AG04449 (cell line): ENCODE results near the gene CYFIP2.

Source experiments
- CTCF ChIA-PET: fragments of 350-600 bp; formaldehyde crosslinking; extraction: SDS; loops from one replicate; lab custom pipeline; 2021; ENCODE audit warnings: antibody characterized with exemption; lab: Yijun Ruan, JAX
- POLR2A ChIA-PET: fragments of 400-600, 350-600 bp; formaldehyde crosslinking; extraction: SDS; loops from one replicate; lab custom pipeline; 2020; ENCODE audit warnings: antibody characterized with exemption, inconsistent platforms; lab: Yijun Ruan, JAX
- DNase-seq: peaks from one replicate; pipeline ENCODE4 v3.0.0-alpha.2; 2010; ENCODE audit warnings: low read depth, low spot score
- H3K4me3 ChIP-seq: 2 replicates; pipeline ENCODE4 v1.5.1; 2011; ENCODE audit warnings: low read depth, mild to moderate bottlenecking, control low read depth, low read length
- CTCF ChIP-seq: IDR thresholded peaks from one replicate; pipeline ENCODE4 v1.5.1; 2011; ENCODE audit warnings: mild to moderate bottlenecking, moderate library complexity, low read length, control low read depth, inconsistent platforms; ENCODE audit not compliant: insufficient read depth; ENCODE audit errors: missing control alignments

Gene CYFIP2

GRCh38 chr5:157384971-157385709 is 119.2 kb downstream of the CYFIP2 start:
- peak; percentile 100 for DNase-seq
- no peak overlapping the region for H3K4me3 ChIP-seq
- CTCF ChIA-PET = interaction anchor here (0.9 to 1.7 kb wide), 9 partner anchors 16 to 358 kb away, joined by 3 to 10 read pairs (median 3); partner anchors contain the start of gene LSM11
- TF ChIP-seq CTCF = no peak
- POLR2A ChIA-PET = interaction anchor here (1.0 to 3.4 kb wide), 2 partner anchors 14 to 88 kb away, joined by 3 to 25 read pairs; no protein-coding TSS in a partner anchor

- no peak overlapping the region for H3K4me3 ChIP-seq
- POLR2A ChIA-PET = interaction anchor here (0.8 kb wide), 1 partner anchor 16 kb away, joined by 6 read pairs; no protein-coding TSS in a partner anchor
- TF ChIP-seq CTCF = no peak
- DNase-seq = no peak
- CTCF ChIA-PET = interaction anchor here (0.7 to 3.5 kb wide), 4 partner anchors 85 to 356 kb away, joined by 3 to 18 read pairs (median 4); no protein-coding TSS in a partner anchor
Measured at GRCh38 chr5:157387041-157387563, 121.2 kb downstream of the CYFIP2 start.

GRCh38 chr5:157387683-157388093 is 121.8 kb downstream of the CYFIP2 start:
- no peak for TF ChIP-seq CTCF
- peak; percentile 94 for DNase-seq
- POLR2A ChIA-PET = interaction anchor here (0.6 to 0.9 kb wide), 3 partner anchors 15 to 184 kb away, joined by 3 to 6 read pairs (median 3); no protein-coding TSS in a partner anchor
- CTCF ChIA-PET = interaction anchor here (0.7 to 3.5 kb wide), 7 partner anchors 44 to 355 kb away, joined by 3 to 18 read pairs (median 4); no protein-coding TSS in a partner anchor
- no peak overlapping the region for H3K4me3 ChIP-seq

GRCh38 chr5:157388111-157388710 is 122.3 kb downstream of the CYFIP2 start:
- DNase-seq = no peak
- POLR2A ChIA-PET = interaction anchor here (0.6 to 0.9 kb wide), 3 partner anchors 16 to 183 kb away, joined by 3 to 6 read pairs (median 3); no protein-coding TSS in a partner anchor
- H3K4me3 ChIP-seq = no peak overlapping the region
- CTCF ChIA-PET = interaction anchor here (0.9 to 3.5 kb wide), 6 partner anchors 44 to 89 kb away, joined by 3 to 18 read pairs (median 4); no protein-coding TSS in a partner anchor
- no peak for TF ChIP-seq CTCF

GRCh38 chr5:157389103-157389502 is 123.2 kb downstream of the CYFIP2 start:
- POLR2A ChIA-PET = interaction anchor here (0.6 kb wide), 1 partner anchor 278 kb away, joined by 3 read pairs; no protein-coding TSS in a partner anchor
- CTCF ChIA-PET = interaction anchor here (1.2 to 3.5 kb wide), 8 partner anchors 11 to 88 kb away, joined by 3 to 18 read pairs (median 5); no protein-coding TSS in a partner anchor
- no peak for DNase-seq
- no peak overlapping the region for H3K4me3 ChIP-seq
- TF ChIP-seq CTCF = no peak
